HepG2 (cell line): ENCODE measurements around the gene ACTR10. TPM values are rescaled to one million over a fixed set of nuclear protein-coding genes. Genes with fewer than 3 reads are reported as not detected.

ENCODE experiments used
- ATAC-seq: fragments of 200-7000 bp; cut with Tn5 transposase; 3 replicates; pipeline ENCODE4 v1.9.1; 2020; ENCODE audit warnings: mild to moderate bottlenecking, moderate library complexity
- BruUV-seq: library from RNA; stranded (reverse); fragments of 400-500 nt; replicated peaks from 2 replicates; lab custom pipeline; 2021; lab: Mats Ljungman, UMichigan
- CTCF ChIA-PET: fragments of 300-600 bp; formaldehyde crosslinking; extraction: SDS; loops from one replicate; lab custom pipeline; 2021; ENCODE audit warnings: low total read pairs, inconsistent platforms, low intra/inter-chr PET ratio; lab: Yijun Ruan, JAX
- POLR2A ChIA-PET: fragments of 350-600 bp; sonication (Branson Sonifier 250); formaldehyde crosslinking; loops from one replicate; lab custom pipeline; 2020; ENCODE audit warnings: antibody characterized with exemption, inconsistent platforms; lab: Yijun Ruan, JAX
- DNase-seq: peaks from one replicate; pipeline ENCODE4 v3.0.0-alpha.2; 2015; ENCODE audit warnings: low spot score
- FAIRE-seq: peaks from 3 replicates; lab custom pipeline; 2011; peaks lifted over from hg19 to GRCh38; lab: Jason Lieb, UNC
- H2AFZ ChIP-seq: one replicate; pipeline ENCODE4 v1.6.1; 2011; ENCODE audit warnings: low read length, inconsistent platforms
- H3K27ac ChIP-seq: fragments of 300-600 bp; 3 replicates; pipeline ENCODE4 v1.8.0; 2011; ENCODE audit warnings: mixed run types, mild to moderate bottlenecking, mixed read lengths, low read length, inconsistent platforms; ENCODE audit not compliant: insufficient read depth; ENCODE audit errors: extremely low read length
- H3K27me3 ChIP-seq, 2 experiments: fragments of 200-600 bp in 1 of 2; 2 replicates in 1 of 2; 3 replicates in 1 of 2; pipeline versions ENCODE4 v1.6.0 to v1.8.0; 2011; ENCODE audit warnings: low read length in 2 of 2, mild to moderate bottlenecking in 2 of 2, moderate library complexity in 2 of 2, inconsistent platforms in 1 of 2; ENCODE audit not compliant: insufficient read depth in 2 of 2, control insufficient read depth in 1 of 2
- H3K36me3 ChIP-seq, 2 experiments: fragments of 200-600 bp in 1 of 2; replicated peaks in 1 of 2; 2 replicates in 1 of 2; 3 replicates in 1 of 2; pipeline versions ENCODE4 v1.5.1 to v1.8.0; 2011; ENCODE audit warnings: low read length in 2 of 2, inconsistent platforms in 1 of 2; ENCODE audit not compliant: insufficient read depth in 2 of 2, control insufficient read depth in 1 of 2
- H3K4me1 ChIP-seq: 2 replicates; pipeline ENCODE4 v1.5.1; 2012; ENCODE audit warnings: low read length, inconsistent platforms; ENCODE audit not compliant: insufficient read depth
- H3K4me2 ChIP-seq: 2 replicates; pipeline ENCODE4 v1.6.0; 2011; ENCODE audit warnings: low read depth, low read length, inconsistent platforms
- H3K4me3 ChIP-seq, 3 experiments: fragments of 200-600 bp in 1 of 3; sonication (generic), shearing (Covaris generic) in 1 of 3; replicated peaks in 1 of 3; 2 replicates each; pipeline ENCODE4 v1.5.1; 2011 to 2016; ENCODE audit warnings: low read length in 3 of 3, inconsistent platforms in 2 of 3, low read depth in 2 of 3, mild to moderate bottlenecking in 2 of 3, control low read depth in 1 of 3, mixed read lengths in 1 of 3; ENCODE audit not compliant: insufficient read depth in 1 of 3
- H3K79me2 ChIP-seq: one replicate; pipeline ENCODE4 v1.6.1; 2011; ENCODE audit warnings: low read length, inconsistent platforms; ENCODE audit not compliant: insufficient read depth
- H3K9ac ChIP-seq: 2 replicates; pipeline ENCODE4 v1.6.0; 2011; ENCODE audit warnings: mild to moderate bottlenecking, low read depth, low read length, inconsistent platforms; ENCODE audit not compliant: insufficient read depth
- H3K9me3 ChIP-seq: 2 replicates; pipeline ENCODE4 v1.5.1; 2012; ENCODE audit warnings: mild to moderate bottlenecking, low read length
- H4K20me1 ChIP-seq: 2 replicates; pipeline ENCODE4 v1.6.0; 2011; ENCODE audit warnings: inconsistent platforms, mild to moderate bottlenecking, low read length, moderate library complexity; ENCODE audit not compliant: insufficient read depth
- DRAP1 ChIP-seq: IDR thresholded peaks from 2 replicates; pipeline ENCODE4 v1.6.1; 2016; ENCODE audit warnings: missing genetic modification reagents, missing compliant biosample characterization
- FOXA3 ChIP-seq: IDR thresholded peaks from 2 replicates; pipeline ENCODE4 v1.6.1; 2016; ENCODE audit warnings: missing genetic modification reagents, missing compliant biosample characterization
- KLF11 ChIP-seq: IDR thresholded peaks from 2 replicates; pipeline ENCODE4 v1.6.1; 2016; ENCODE audit warnings: missing compliant biosample characterization
- MAFK ChIP-seq, 2 experiments: IDR thresholded peaks in 1 of 2; conservative IDR thresholded peaks in 1 of 2; 2 replicates each; pipeline ENCODE4 v1.6.1; 2011; ENCODE audit warnings: improper control_type of control experiment in 2 of 2, low read length in 2 of 2
- MAX ChIP-seq: IDR thresholded peaks from 2 replicates; pipeline ENCODE4 v1.6.1; 2012; ENCODE audit warnings: inconsistent platforms
- NFIC ChIP-seq: IDR thresholded peaks from 2 replicates; pipeline ENCODE4 v1.6.1; 2012; ENCODE audit warnings: mild to moderate bottlenecking, low read length, inconsistent platforms
- PAXIP1 ChIP-seq: sonication (generic); formaldehyde crosslinking; conservative IDR thresholded peaks from 2 replicates; pipeline ENCODE4 v1.4.0; 2020; ENCODE audit warnings: mild to moderate bottlenecking, missing genetic modification reagents, moderate library complexity
- POLR2A ChIP-seq, 2 experiments: IDR thresholded peaks; 2 replicates each; pipeline ENCODE4 v1.6.1; 2011; ENCODE audit warnings: low read depth in 2 of 2, low read length in 2 of 2, mild to moderate bottlenecking in 1 of 2, moderate library complexity in 1 of 2; ENCODE audit not compliant: insufficient read depth in 1 of 2
- RCOR2 ChIP-seq: IDR thresholded peaks from 2 replicates; pipeline ENCODE4 v1.6.1; 2016; ENCODE audit warnings: missing biosample characterization, missing genetic modification reagents
- REPIN1 ChIP-seq: sonication (generic); formaldehyde crosslinking; IDR thresholded peaks from 2 replicates; pipeline ENCODE4 v1.8.0; 2022; ENCODE audit warnings: missing genetic modification reagents, low read depth, mild to moderate bottlenecking, borderline replicate concordance
- SRSF1 ChIP-seq: fragments of 200-400 bp; formaldehyde crosslinking; optimal IDR thresholded peaks from 2 replicates; pipeline ENCODE3; 2017; ENCODE audit warnings: mild to moderate bottlenecking, low read depth, low read length, moderate library complexity
- TEF ChIP-seq: sonication (generic); formaldehyde crosslinking; IDR thresholded peaks from 2 replicates; pipeline ENCODE4 v1.5.0; 2020; ENCODE audit warnings: missing genetic modification reagents
- ZFP37 ChIP-seq: sonication (generic); formaldehyde crosslinking; IDR thresholded peaks from 2 replicates; pipeline ENCODE4 v1.4.0; 2020; ENCODE audit warnings: missing genetic modification reagents, borderline replicate concordance
- ZNF101 ChIP-seq: sonication (generic); formaldehyde crosslinking; IDR thresholded peaks from 2 replicates; pipeline ENCODE4 v1.4.0; 2020; ENCODE audit warnings: mild to moderate bottlenecking, low read depth, missing genetic modification reagents, borderline replicate concordance
- ZNF275 ChIP-seq: sonication (generic); formaldehyde crosslinking; IDR thresholded peaks from 2 replicates; pipeline ENCODE4 v1.8.0; 2022; ENCODE audit warnings: missing genetic modification reagents, mild to moderate bottlenecking, inconsistent platforms, borderline replicate concordance
- WGBS: methylation state at CpG from one replicate; pipeline ENCODE4 v1.1.6; 2017; ENCODE audit warnings: low lambda C conversion rate; 5-methylcytosine and 5-hydroxymethylcytosine counted together
- in situ Hi-C: cut with HindIII; loops from 2 replicates; pipeline ENCODE4 v1.10.0; 2017; ENCODE audit warnings: low pct_unique_long_range_greater_than_20kb; ENCODE audit not compliant: extremely low pct_ligation_motif_present
- intact Hi-C: fragments of 100-400 bp; cut with micrococcal nuclease; formaldehyde crosslinking; loops from one replicate; pipeline ENCODE4 v1.10.0; 2022; ENCODE audit not compliant: unreplicated experiment
- polyA plus RNA-seq, 8 experiments: library from polyadenylated mRNA; depleted of rRNA in 3 of 8; stranded (reverse) in 7 of 8; unstranded in 1 of 8; fragments of >200 nt; fragmentation: Illumina TruSeq in 4 of 8; extraction: Trizol in 4 of 8; gene quantifications; 2 replicates each; pipeline versions ENCODE4 v1.2.1 to v1.2.3, GENCODE V29; 2011 to 2016; ENCODE audit warnings: low read depth in 4 of 8, missing spikeins in 1 of 8, mixed read lengths in 1 of 8; ENCODE audit not compliant: insufficient read depth in 1 of 8
- total RNA-seq, 5 experiments: library from RNA; depleted of rRNA; stranded (reverse); fragments of >200 nt; fragmentation: Illumina TruSeq; extraction: Trizol; gene quantifications; 2 replicates each; pipeline ENCODE4 v1.2.3, GENCODE V29; 2016; ENCODE audit warnings: low read depth in 1 of 5

Gene ACTR10
- total and polyA plus RNA-seq, 2 of the 13 experiments (the other 11 are each of a cell fraction or from before 2014, with no cell fraction given), result 30.0 to 41.3 TPM

GRCh38 chr14:58243790-58244555, 44.0 kb downstream of the ACTR10 start:
- ChIA-PET POLR2A (interaction anchor here (1.2 to 1.8 kb wide), 14 partner anchors 9 to 152 kb away, joined by 3 to 56 read pairs (median 6); partner anchors contain the start of genes ACTR10, ARID4A and TOMM20L), CTCF (no interaction called here)
- H3K9ac ChIP-seq, result peak overlapping the region; percentile 83
- DNase-seq (peak; percentile 54), ATAC-seq (peak; percentile 3; the same call in 2 of the 3 replicates), FAIRE-seq (peak; percentile 8)
- in situ Hi-C loops (no loop called here), intact Hi-C loops (loop anchor here (1.0 kb wide), 2 partner anchors 28 to 53 kb away; no protein-coding TSS in a partner anchor)
- peak overlapping the region; percentile 80 for H2AFZ ChIP-seq
- H4K20me1 ChIP-seq, result peaks cover 17% of the 10 kb centered on the region
- H3K4me2 ChIP-seq, result peak overlapping the region; percentile 93
- H3K79me2 ChIP-seq, result peaks cover 40% of the 10 kb centered on the region
- H3K27me3 ChIP-seq, result no peaks in the 10 kb centered on the region; a peak in 1 of 5 replicates
- H3K9me3 ChIP-seq, result no peaks in the 10 kb centered on the region
- under 1% methylated on average over 16 of the region's 16 CpGs for WGBS
- H3K4me1 ChIP-seq, result peaks cover 45% of the 10 kb centered on the region
- H3K4me3 ChIP-seq, result peak overlapping the region; percentile 66 to 93 (median 81)
- BruUV-seq, result TSS peak; percentile 96
- H3K36me3 ChIP-seq, result peaks cover 0 to 11% of the 10 kb centered on the region in 2 experiments; a peak in 1 of 5 replicates
- H3K27ac ChIP-seq, result peak overlapping the region; percentile 99
- TF ChIP-seq SRSF1 (no peak), FOXA3 (CRISPR knock-in tag) (peak; percentile 32; the same call in 1 of the 2 replicates), POLR2A (IDR thresholded peaks at IDR 0.05; ENCODE audit: insufficient read depth in 1 of 2, low read depth in 2 of 2, low read length in 2 of 2) (peak in 1 of 2 experiments; percentile 45; a peak in 1 of 4 replicates), PAXIP1 (CRISPR knock-in tag) (0 out of 2 replicates have a peak, but pooled peaks have one; percentile 8), ZFP37 (no peak), NFIC (peak; percentile 58; the same call in 1 of the 2 replicates), MAFK (conservative IDR thresholded peaks at IDR 0.05 in 1 of 2, IDR thresholded peaks at IDR 0.05 in 1 of 2; ENCODE audit: low read length in 2 of 2) (peak in 1 of 2 experiments; percentile 11; a peak in 1 of 4 replicates), REPIN1 (no peak), ZNF275 (CRISPR knock-in tag) (no peak), ZNF101 (no peak), RCOR2 (CRISPR knock-in tag) (no peak), DRAP1 (CRISPR knock-in tag) (peak; percentile 38; the same call in 1 of the 2 replicates), TEF (CRISPR knock-in tag) (no peak), KLF11 (CRISPR knock-in tag) (no peak), MAX (0 out of 2 replicates have a peak, but pooled peaks have one; percentile 9)
